OCI-LY3 (cell line): ENCODE data around the gene HOXA5.

ENCODE experiments used
- H2AFZ ChIP-seq: fragments of 200-600, 300-600 bp; shearing (Covaris generic); 2 replicates; pipeline ENCODE4 v1.6.0; 2014; ENCODE audit warnings: antibody characterized with exemption, low read depth, low read length
- H3K27ac ChIP-seq: fragments of 200-600, 300-600 bp; sonication (generic); 2 replicates; pipeline ENCODE4 v1.5.1; 2014; ENCODE audit warnings: mild to moderate bottlenecking, low read length, moderate library complexity, mixed read lengths
- H3K27me3 ChIP-seq: fragments of 200-600, 300-600 bp; sonication (generic); 2 replicates; pipeline ENCODE4 v1.6.1; 2014; ENCODE audit warnings: low read depth, low read length, mixed read lengths
- H3K36me3 ChIP-seq: fragments of 200-600, 300-600 bp; sonication (generic); replicated peaks from 2 replicates; pipeline ENCODE3; 2014; ENCODE audit warnings: low read depth, low read length, mixed read lengths
- H3K4me1 ChIP-seq: fragments of 300-600, 200-600 bp; sonication (generic); 2 replicates; pipeline ENCODE4 v1.6.1; 2014; ENCODE audit warnings: low read length, mixed read lengths
- H3K4me2 ChIP-seq: fragments of 200-600, 300-600 bp; sonication (generic); 2 replicates; pipeline ENCODE4 v1.6.1; 2014; ENCODE audit warnings: low read length, mixed read lengths
- H3K4me3 ChIP-seq: fragments of 300-600, 200-600 bp; sonication (generic); 2 replicates; pipeline ENCODE4 v1.5.1; 2014; ENCODE audit warnings: antibody characterized with exemption, mild to moderate bottlenecking, low read length, moderate library complexity
- H3K79me2 ChIP-seq: fragments of 300-600, 200-600 bp; shearing (Covaris generic); 2 replicates; pipeline ENCODE4 v1.6.1; 2014; ENCODE audit warnings: mild to moderate bottlenecking, low read length, mixed read lengths
- H3K9ac ChIP-seq: fragments of 300-600, 200-600 bp; shearing (Covaris generic); 2 replicates; pipeline ENCODE4 v1.6.0; 2014; ENCODE audit warnings: mild to moderate bottlenecking, low read length, moderate library complexity
- H3K9me3 ChIP-seq: fragments of 200-600, 300-600 bp; shearing (Covaris generic); 2 replicates; pipeline ENCODE4 v1.6.1; 2014; ENCODE audit warnings: low read length, mixed read lengths; ENCODE audit not compliant: insufficient read depth
- H4K20me1 ChIP-seq: fragments of 200-600, 300-600 bp; sonication (generic); 2 replicates; pipeline ENCODE4 v1.6.1; 2016; ENCODE audit warnings: low read length, mixed read lengths; ENCODE audit not compliant: insufficient read depth
- EZH2phosphoT487 ChIP-seq: fragments of 200-600 bp; shearing (Covaris generic); IDR thresholded peaks from 2 replicates; pipeline ENCODE4 v1.6.1; 2018; ENCODE audit warnings: antibody characterized with exemption, mixed run types, low read depth
- TF ChIP-seq, protein P1 (sequence below): fragments of 200-600, 300-600 bp; sonication (generic); IDR thresholded peaks from 2 replicates; pipeline ENCODE4 v1.5.1; 2014; ENCODE audit warnings: antibody characterized with exemption, low read length, low read depth

Gene HOXA5

DNA sequence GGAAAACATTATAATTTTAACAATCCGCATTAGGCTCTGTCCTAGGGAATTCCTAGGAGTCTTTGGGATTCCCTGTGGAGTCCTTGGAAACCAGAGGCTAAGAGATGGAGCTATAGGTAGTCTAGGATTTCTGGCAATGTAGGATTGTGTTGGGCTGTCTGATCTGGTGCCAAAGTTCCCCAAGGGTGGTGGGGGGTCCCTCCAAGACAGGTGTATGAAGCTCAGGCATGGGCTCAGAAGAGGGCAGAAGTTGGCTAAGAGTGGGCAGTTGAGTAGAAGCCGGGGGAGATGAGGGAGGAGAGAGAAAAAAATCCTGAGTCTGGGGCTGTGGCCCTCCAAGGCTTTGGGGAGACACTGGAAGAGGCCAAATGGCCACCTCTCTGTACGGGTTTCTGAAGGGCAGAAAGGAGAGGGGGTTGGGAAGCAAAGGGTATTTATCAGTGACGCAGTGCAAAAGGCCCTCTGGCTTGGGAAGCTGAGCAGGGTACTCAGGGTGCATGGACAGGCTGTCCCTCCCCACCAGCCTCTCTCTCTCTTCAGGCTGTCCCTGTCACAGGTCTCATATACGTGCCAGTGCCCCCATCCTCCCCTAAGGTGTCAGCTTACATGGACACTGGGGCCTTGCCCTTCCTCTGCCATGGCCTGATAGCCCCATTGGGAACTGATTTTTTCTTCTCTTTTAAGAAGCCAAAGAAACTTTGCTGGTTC is 3.2 kb upstream of the HOXA5 start:
- H3K9me3 ChIP-seq = no peaks in the 10 kb centered on the region
- H3K27ac ChIP-seq = no peak overlapping the region
- no peak overlapping the region for H3K4me3 ChIP-seq
- peaks cover 12% of the 10 kb centered on the region; the same call in 1 of the 2 replicates for H3K4me1 ChIP-seq
- no peak overlapping the region for H2AFZ ChIP-seq
- no peak for TF ChIP-seq EZH2phosphoT487
- TF ChIP-seq, protein P1, sequence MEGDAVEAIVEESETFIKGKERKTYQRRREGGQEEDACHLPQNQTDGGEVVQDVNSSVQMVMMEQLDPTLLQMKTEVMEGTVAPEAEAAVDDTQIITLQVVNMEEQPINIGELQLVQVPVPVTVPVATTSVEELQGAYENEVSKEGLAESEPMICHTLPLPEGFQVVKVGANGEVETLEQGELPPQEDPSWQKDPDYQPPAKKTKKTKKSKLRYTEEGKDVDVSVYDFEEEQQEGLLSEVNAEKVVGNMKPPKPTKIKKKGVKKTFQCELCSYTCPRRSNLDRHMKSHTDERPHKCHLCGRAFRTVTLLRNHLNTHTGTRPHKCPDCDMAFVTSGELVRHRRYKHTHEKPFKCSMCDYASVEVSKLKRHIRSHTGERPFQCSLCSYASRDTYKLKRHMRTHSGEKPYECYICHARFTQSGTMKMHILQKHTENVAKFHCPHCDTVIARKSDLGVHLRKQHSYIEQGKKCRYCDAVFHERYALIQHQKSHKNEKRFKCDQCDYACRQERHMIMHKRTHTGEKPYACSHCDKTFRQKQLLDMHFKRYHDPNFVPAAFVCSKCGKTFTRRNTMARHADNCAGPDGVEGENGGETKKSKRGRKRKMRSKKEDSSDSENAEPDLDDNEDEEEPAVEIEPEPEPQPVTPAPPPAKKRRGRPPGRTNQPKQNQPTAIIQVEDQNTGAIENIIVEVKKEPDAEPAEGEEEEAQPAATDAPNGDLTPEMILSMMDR = no peak
- H4K20me1 ChIP-seq = no peaks in the 10 kb centered on the region
- no peaks in the 10 kb centered on the region; the same call in 1 of the 2 replicates for H3K27me3 ChIP-seq
- no peak overlapping the region for H3K4me2 ChIP-seq
- H3K9ac ChIP-seq = no peak overlapping the region
- H3K79me2 ChIP-seq = peaks cover 12% of the 10 kb centered on the region
- H3K36me3 ChIP-seq = no peaks in the 10 kb centered on the region

DNA sequence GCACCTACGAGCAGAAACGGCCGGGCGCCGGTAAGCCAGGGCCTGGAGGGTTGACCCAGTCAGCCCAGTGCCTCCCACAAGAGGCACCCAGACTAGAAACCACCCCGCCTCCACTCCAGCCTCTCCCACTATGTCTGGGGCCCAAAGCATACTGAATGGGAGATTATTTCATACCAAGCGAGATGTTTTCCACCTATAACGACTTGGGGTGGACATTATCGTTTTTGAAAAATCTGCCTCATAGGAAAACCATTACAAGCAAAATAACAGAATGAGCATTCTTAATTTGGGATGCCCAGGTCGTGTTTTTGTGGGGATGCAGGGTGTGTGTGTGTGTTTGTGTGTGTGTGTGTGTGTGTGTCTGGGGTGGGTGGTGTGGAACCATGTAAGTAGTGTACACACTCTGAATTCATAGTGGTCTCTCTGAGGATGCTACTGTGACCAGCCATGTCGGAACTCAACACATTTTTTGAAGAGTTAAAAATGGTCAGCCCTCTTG is 2.5 kb upstream of the HOXA5 start:
- Histone ChIP-seq H4K20me1 (no peaks in the 10 kb centered on the region), H3K4me3 (no peak overlapping the region), H3K4me1 (peaks cover 9% of the 10 kb centered on the region; the same call in 1 of the 2 replicates), H3K27me3 (no peaks in the 10 kb centered on the region; the same call in 1 of the 2 replicates), H3K9me3 (no peaks in the 10 kb centered on the region), H3K9ac (no peak overlapping the region), H3K27ac (no peak overlapping the region), H3K36me3 (no peaks in the 10 kb centered on the region), H3K79me2 (peaks cover 12% of the 10 kb centered on the region), H2AFZ (no peak overlapping the region), H3K4me2 (no peak overlapping the region)
- TF ChIP-seq, protein P1 = no peak
- TF ChIP-seq EZH2phosphoT487 = no peak

DNA sequence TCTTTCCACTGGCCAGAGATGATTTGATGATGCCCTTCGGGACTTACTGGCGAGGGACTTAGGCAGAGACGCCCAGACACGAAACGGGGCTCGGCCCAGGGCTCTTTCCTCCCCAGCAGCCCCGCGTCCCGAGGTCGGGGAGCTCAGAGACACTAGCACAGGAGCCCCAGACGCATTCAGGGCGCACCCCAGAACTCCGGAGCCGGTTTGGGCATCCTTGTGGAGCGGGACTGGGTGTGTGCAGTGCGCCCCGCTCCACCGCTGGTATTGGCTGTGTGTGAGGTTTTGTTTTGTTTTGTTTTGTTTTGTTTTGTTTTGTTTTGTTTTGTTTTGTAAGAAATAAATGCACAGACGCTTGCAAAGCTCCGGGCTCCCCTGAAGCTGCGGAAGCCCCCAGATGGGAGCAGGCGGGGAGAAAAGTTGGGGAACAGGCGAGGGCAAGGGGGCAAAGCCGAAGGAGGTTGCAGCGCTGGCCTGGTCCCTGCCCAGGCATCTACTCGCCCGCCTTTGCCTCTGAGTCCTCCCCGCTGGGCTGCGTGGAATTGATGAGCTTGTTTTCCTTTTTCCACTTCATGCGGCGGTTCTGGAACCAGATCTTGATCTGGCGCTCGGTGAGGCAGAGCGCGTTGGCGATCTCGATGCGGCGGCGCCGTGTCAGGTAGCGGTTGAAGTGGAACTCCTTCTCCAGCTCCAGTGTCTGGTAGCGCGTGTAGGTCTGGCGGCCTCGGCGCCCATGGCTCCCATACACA is 1.9 kb upstream of the HOXA5 start:
- peaks cover 9% of the 10 kb centered on the region; the same call in 1 of the 2 replicates for H3K4me1 ChIP-seq
- no peak overlapping the region for H3K27ac ChIP-seq
- H3K9ac ChIP-seq = no peak overlapping the region
- H3K27me3 ChIP-seq = no peaks in the 10 kb centered on the region; the same call in 1 of the 2 replicates
- H3K79me2 ChIP-seq = peaks cover 12% of the 10 kb centered on the region
- no peak overlapping the region for H2AFZ ChIP-seq
- H3K9me3 ChIP-seq = no peaks in the 10 kb centered on the region
- H3K4me3 ChIP-seq = no peak overlapping the region
- no peaks in the 10 kb centered on the region for H4K20me1 ChIP-seq
- H3K36me3 ChIP-seq = no peaks in the 10 kb centered on the region
- H3K4me2 ChIP-seq = no peak overlapping the region
- no peak for TF ChIP-seq EZH2phosphoT487
- TF ChIP-seq, protein P1 = no peak

- Histone ChIP-seq H3K36me3 (no peaks in the 10 kb centered on the region), H3K9ac (no peak overlapping the region)
Observed at GRCh38 chr7:27144781-27145164, 1.3 kb upstream of the HOXA5 start.

More at GRCh38 chr7:27144781-27145164, 1.3 kb upstream of the HOXA5 start:
- no peaks in the 10 kb centered on the region for H4K20me1 ChIP-seq
- peaks cover 7% of the 10 kb centered on the region for H3K79me2 ChIP-seq
- no peak for TF ChIP-seq EZH2phosphoT487
- TF ChIP-seq, protein P1 = no peak
- H3K4me2 ChIP-seq = no peak overlapping the region
- H3K4me1 ChIP-seq = peaks cover 9% of the 10 kb centered on the region; the same call in 1 of the 2 replicates
- H3K4me3 ChIP-seq = no peak overlapping the region
- no peaks in the 10 kb centered on the region for H3K9me3 ChIP-seq
- H3K27ac ChIP-seq = no peak overlapping the region
- no peaks in the 10 kb centered on the region; the same call in 1 of the 2 replicates for H3K27me3 ChIP-seq
- H2AFZ ChIP-seq = no peak overlapping the region
